B cell (primary cell): ENCODE measurements around the gene UBE2G2.

Source experiments
- EZH2 ChIP-seq: IDR thresholded peaks from 2 replicates; pipeline ENCODE4 v1.6.1; 2012; ENCODE audit warnings: borderline replicate concordance, low read depth, mild to moderate bottlenecking, moderate library complexity, low read length; ENCODE audit not compliant: insufficient read depth, poor library complexity, severe bottlenecking
- TF ChIP-seq, protein P1 (sequence below): fragments of 200-600 bp; IDR thresholded peaks from one replicate; pipeline ENCODE4 v1.8.0; 2022; ENCODE audit warnings: antibody characterized with exemption, mild to moderate bottlenecking

DNA sequence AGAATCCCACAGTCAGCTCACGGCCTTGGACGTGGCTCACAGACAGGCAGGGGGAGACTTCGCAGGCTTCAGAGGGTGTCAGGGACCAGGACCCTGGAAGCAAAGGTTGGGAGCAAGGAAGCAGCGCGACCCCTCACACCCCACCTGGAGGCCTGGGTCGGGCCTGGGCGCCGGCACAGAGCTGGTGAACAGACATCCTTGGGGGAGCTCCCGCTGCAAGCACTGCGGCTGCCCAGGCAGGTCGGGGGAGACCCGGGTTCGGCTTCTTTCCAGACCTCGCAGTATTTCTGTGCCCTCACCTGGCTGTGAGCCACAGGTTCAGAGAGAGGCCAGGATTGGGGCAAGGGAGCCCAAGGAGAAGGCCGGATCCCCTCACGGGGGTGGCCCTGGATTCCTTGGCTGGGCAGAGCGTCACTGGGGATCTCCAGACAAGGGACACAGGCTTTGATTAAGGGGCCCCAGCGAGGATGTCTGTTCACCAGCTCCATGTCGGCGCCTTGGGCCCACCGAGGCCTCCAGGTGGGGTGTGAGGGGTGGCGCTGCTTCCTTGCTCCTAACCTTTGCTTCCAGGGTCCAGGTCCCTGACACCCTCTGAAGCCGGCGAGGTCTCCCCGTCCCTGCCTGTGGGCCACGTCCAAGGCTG lies 52.4 kb downstream of the UBE2G2 start:
- TF ChIP-seq, protein P1, sequence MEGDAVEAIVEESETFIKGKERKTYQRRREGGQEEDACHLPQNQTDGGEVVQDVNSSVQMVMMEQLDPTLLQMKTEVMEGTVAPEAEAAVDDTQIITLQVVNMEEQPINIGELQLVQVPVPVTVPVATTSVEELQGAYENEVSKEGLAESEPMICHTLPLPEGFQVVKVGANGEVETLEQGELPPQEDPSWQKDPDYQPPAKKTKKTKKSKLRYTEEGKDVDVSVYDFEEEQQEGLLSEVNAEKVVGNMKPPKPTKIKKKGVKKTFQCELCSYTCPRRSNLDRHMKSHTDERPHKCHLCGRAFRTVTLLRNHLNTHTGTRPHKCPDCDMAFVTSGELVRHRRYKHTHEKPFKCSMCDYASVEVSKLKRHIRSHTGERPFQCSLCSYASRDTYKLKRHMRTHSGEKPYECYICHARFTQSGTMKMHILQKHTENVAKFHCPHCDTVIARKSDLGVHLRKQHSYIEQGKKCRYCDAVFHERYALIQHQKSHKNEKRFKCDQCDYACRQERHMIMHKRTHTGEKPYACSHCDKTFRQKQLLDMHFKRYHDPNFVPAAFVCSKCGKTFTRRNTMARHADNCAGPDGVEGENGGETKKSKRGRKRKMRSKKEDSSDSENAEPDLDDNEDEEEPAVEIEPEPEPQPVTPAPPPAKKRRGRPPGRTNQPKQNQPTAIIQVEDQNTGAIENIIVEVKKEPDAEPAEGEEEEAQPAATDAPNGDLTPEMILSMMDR = no peak
- no peak for TF ChIP-seq EZH2
